Omental fat pad (tissue), 4 donors: ENCODE data around the gene ASAP3. TPM values are rescaled to one million over a fixed set of nuclear protein-coding genes. Genes with fewer than 3 reads are reported as not detected.

Source experiments
- ATAC-seq: fragments of 150-250 bp; one replicate; pipeline ENCODE4 v1.9.1; 2016; ENCODE audit warnings: mild to moderate bottlenecking, moderate library complexity; ENCODE audit not compliant: low FRiP score
- DNase-seq: peaks from one replicate; pipeline ENCODE4 v3.0.0-alpha.2; 2019; ENCODE audit warnings: low spot score
- CTCF ChIP-seq, 3 donors: fragments of 450-650 bp; IDR thresholded peaks; one replicate each; pipeline ENCODE4 v1.5.1; 2016 to 2017; ENCODE audit warnings: antibody characterized with exemption in 3 of 3, mild to moderate bottlenecking in 3 of 3, moderate library complexity in 2 of 3
- total RNA-seq, 4 donors: library from RNA; depleted of rRNA; stranded (reverse); fragments of >200 nt; gene quantifications; one replicate each; pipeline ENCODE4 v1.1.0, GENCODE V29; 2016

Gene ASAP3
- total RNA-seq, 4 donors from 2014 or later, result 30.6 to 71.7 (median 36.7) TPM

GRCh38 chr1:23393706-23394105 is 90.3 kb downstream of the ASAP3 start:
- no peak for TF ChIP-seq CTCF (IDR thresholded peaks at IDR 0.05)
- ATAC-seq (peak; percentile 35), DNase-seq (no peak)

- no peak for TF ChIP-seq CTCF (IDR thresholded peaks at IDR 0.05)
- no peak for DNase-seq
- no peak for ATAC-seq
Measured at GRCh38 chr1:23392125-23392855, 91.7 kb downstream of the ASAP3 start.

GRCh38 chr1:23389837-23390321 is 94.1 kb downstream of the ASAP3 start:
- TF ChIP-seq CTCF (IDR thresholded peaks at IDR 0.05), result no peak
- DNase-seq (no peak), ATAC-seq (no peak)

DNA sequence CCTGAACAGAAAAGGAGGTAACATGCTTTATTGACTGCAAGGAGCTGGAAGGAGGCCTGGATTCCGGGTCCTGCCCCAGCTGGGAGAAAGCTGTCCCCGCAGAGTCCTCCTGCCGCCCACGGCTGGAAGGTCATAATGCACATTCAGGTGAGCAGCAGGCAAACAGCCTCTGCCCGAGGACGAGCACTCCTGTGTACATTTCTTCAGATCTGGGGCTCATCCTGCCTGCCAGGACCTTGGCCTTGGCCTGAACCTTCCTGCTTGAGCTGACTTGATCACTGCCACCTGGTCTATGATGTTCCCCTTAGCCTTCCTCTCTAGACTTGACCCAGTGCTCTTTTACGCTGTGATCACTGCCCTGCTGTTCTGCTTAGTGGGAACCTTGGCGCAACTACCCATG is 96.5 kb downstream of the ASAP3 start:
- TF ChIP-seq CTCF (IDR thresholded peaks at IDR 0.05), result no peak

GRCh38 chr1:23385119-23385621 is 98.8 kb downstream of the ASAP3 start:
- no peak for DNase-seq
- ATAC-seq, result no peak
- no peak for TF ChIP-seq CTCF (IDR thresholded peaks at IDR 0.05)

More for the DNA sequence above, 96.5 kb downstream of the ASAP3 start:
- DNase-seq, result no peak
- no peak for ATAC-seq

DNA sequence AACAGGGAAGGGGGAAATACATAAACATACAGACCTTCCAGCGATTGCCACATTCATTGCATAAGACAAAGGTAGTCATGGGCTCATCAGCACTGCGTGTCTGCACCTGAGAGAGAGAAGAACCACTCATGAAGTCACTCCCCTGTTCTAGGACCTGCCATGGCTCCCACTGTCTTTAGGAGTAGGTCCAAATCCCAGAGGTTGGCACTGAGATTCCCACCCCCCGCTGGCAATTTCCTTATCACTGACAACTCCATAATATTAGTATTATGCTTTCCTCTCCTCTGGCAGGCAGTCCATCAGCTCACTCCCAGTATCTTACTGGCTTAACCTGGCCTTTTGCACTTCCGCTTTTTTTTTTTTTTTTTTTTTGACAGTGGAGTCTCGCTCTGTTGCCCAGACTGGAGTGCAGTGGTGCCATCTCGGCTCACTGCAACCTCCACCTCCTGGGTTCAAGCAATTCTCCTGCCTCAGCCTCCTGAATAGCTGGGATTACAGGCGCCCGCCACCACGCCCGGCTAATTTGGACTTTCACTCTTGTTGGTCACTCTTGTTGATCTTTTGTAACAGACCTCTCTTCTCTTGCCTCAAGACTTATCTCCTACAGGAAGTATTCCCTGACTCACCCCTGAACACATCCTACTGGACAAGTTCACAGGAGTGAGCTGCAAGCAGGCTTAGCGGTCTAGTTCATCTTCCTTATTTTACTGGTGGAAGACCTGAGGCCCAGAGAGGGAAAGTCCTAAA is 99.5 kb downstream of the ASAP3 start:
- TF ChIP-seq CTCF (IDR thresholded peaks at IDR 0.05), result no peak

More for the DNA sequence above, 99.5 kb downstream of the ASAP3 start:
- DNase-seq (no peak), ATAC-seq (no peak)
